HepG2 (cell line): ENCODE data around the gene JPH3. TPM values are rescaled to one million over a fixed set of nuclear protein-coding genes. Genes with fewer than 3 reads are reported as not detected.
A peak's percentile ranks its signal among the peaks of the same experiment; 100 is the strongest.

ENCODE experiments used
- ATAC-seq: fragments of 200-7000 bp; cut with Tn5 transposase; 3 replicates; pipeline ENCODE4 v1.9.1; 2020; ENCODE audit warnings: mild to moderate bottlenecking, moderate library complexity
- BruUV-seq: library from RNA; stranded (reverse); fragments of 400-500 nt; replicated peaks from 2 replicates; lab custom pipeline; 2021; lab: Mats Ljungman, UMichigan
- CTCF ChIA-PET: fragments of 300-600 bp; formaldehyde crosslinking; extraction: SDS; loops from one replicate; lab custom pipeline; 2021; ENCODE audit warnings: low total read pairs, inconsistent platforms, low intra/inter-chr PET ratio; lab: Yijun Ruan, JAX
- POLR2A ChIA-PET: fragments of 350-600 bp; sonication (Branson Sonifier 250); formaldehyde crosslinking; loops from one replicate; lab custom pipeline; 2020; ENCODE audit warnings: antibody characterized with exemption, inconsistent platforms; lab: Yijun Ruan, JAX
- DNase-seq: peaks from one replicate; pipeline ENCODE4 v3.0.0-alpha.2; 2015; ENCODE audit warnings: low spot score
- FAIRE-seq: peaks from 3 replicates; lab custom pipeline; 2011; peaks lifted over from hg19 to GRCh38; lab: Jason Lieb, UNC
- H2AFZ ChIP-seq: one replicate; pipeline ENCODE4 v1.6.1; 2011; ENCODE audit warnings: low read length, inconsistent platforms
- H3K27ac ChIP-seq: fragments of 300-600 bp; 3 replicates; pipeline ENCODE4 v1.8.0; 2011; ENCODE audit warnings: mixed run types, mild to moderate bottlenecking, mixed read lengths, low read length, inconsistent platforms; ENCODE audit not compliant: insufficient read depth; ENCODE audit errors: extremely low read length
- H3K27me3 ChIP-seq, 2 experiments: fragments of 200-600 bp in 1 of 2; 2 replicates in 1 of 2; 3 replicates in 1 of 2; pipeline versions ENCODE4 v1.6.0 to v1.8.0; 2011; ENCODE audit warnings: low read length in 2 of 2, mild to moderate bottlenecking in 2 of 2, moderate library complexity in 2 of 2, inconsistent platforms in 1 of 2; ENCODE audit not compliant: insufficient read depth in 2 of 2, control insufficient read depth in 1 of 2
- H3K36me3 ChIP-seq, 2 experiments: fragments of 200-600 bp in 1 of 2; replicated peaks in 1 of 2; 2 replicates in 1 of 2; 3 replicates in 1 of 2; pipeline versions ENCODE4 v1.5.1 to v1.8.0; 2011; ENCODE audit warnings: low read length in 2 of 2, inconsistent platforms in 1 of 2; ENCODE audit not compliant: insufficient read depth in 2 of 2, control insufficient read depth in 1 of 2
- H3K4me1 ChIP-seq: 2 replicates; pipeline ENCODE4 v1.5.1; 2012; ENCODE audit warnings: low read length, inconsistent platforms; ENCODE audit not compliant: insufficient read depth
- H3K4me2 ChIP-seq: 2 replicates; pipeline ENCODE4 v1.6.0; 2011; ENCODE audit warnings: low read depth, low read length, inconsistent platforms
- H3K4me3 ChIP-seq, 3 experiments: fragments of 200-600 bp in 1 of 3; sonication (generic), shearing (Covaris generic) in 1 of 3; replicated peaks in 1 of 3; 2 replicates each; pipeline ENCODE4 v1.5.1; 2011 to 2016; ENCODE audit warnings: low read length in 3 of 3, inconsistent platforms in 2 of 3, low read depth in 2 of 3, mild to moderate bottlenecking in 2 of 3, control low read depth in 1 of 3, mixed read lengths in 1 of 3; ENCODE audit not compliant: insufficient read depth in 1 of 3
- H3K79me2 ChIP-seq: one replicate; pipeline ENCODE4 v1.6.1; 2011; ENCODE audit warnings: low read length, inconsistent platforms; ENCODE audit not compliant: insufficient read depth
- H3K9ac ChIP-seq: 2 replicates; pipeline ENCODE4 v1.6.0; 2011; ENCODE audit warnings: mild to moderate bottlenecking, low read depth, low read length, inconsistent platforms; ENCODE audit not compliant: insufficient read depth
- H3K9me3 ChIP-seq: 2 replicates; pipeline ENCODE4 v1.5.1; 2012; ENCODE audit warnings: mild to moderate bottlenecking, low read length
- H4K20me1 ChIP-seq: 2 replicates; pipeline ENCODE4 v1.6.0; 2011; ENCODE audit warnings: inconsistent platforms, mild to moderate bottlenecking, low read length, moderate library complexity; ENCODE audit not compliant: insufficient read depth
- AGO2 ChIP-seq: fragments of 200-400 bp; formaldehyde crosslinking; optimal IDR thresholded peaks from 2 replicates; pipeline ENCODE3; 2017; ENCODE audit warnings: mild to moderate bottlenecking, low read depth, low read length, moderate library complexity
- BCLAF1 ChIP-seq: fragments of 450-650 bp; IDR thresholded peaks from 2 replicates; pipeline ENCODE4 v1.6.1; 2017; ENCODE audit warnings: mild to moderate bottlenecking
- JUND ChIP-seq: sonication (generic); formaldehyde crosslinking; IDR thresholded peaks from 2 replicates; pipeline ENCODE4 v1.8.0; 2022; ENCODE audit warnings: mild to moderate bottlenecking, missing genetic modification reagents
- MAFG ChIP-seq: sonication (generic); formaldehyde crosslinking; IDR thresholded peaks from 2 replicates; pipeline ENCODE4 v1.5.1; 2020; ENCODE audit warnings: mild to moderate bottlenecking, missing genetic modification reagents
- SATB2 ChIP-seq: sonication (generic); formaldehyde crosslinking; IDR thresholded peaks from 2 replicates; pipeline ENCODE4 v1.5.0; 2020; ENCODE audit warnings: missing genetic modification reagents
- TOPORS ChIP-seq: sonication (generic); formaldehyde crosslinking; IDR thresholded peaks from 2 replicates; pipeline ENCODE4 v1.8.0; 2023; ENCODE audit warnings: mild to moderate bottlenecking, missing genetic modification reagents
- ZBTB2 ChIP-seq: sonication (generic); formaldehyde crosslinking; IDR thresholded peaks from 2 replicates; pipeline ENCODE4 v1.8.0; 2022; ENCODE audit warnings: low read depth, missing genetic modification reagents
- ZNF143 ChIP-seq: sonication (generic); formaldehyde crosslinking; IDR thresholded peaks from 2 replicates; pipeline ENCODE4 v1.4.0; 2020; ENCODE audit warnings: missing genetic modification reagents
- ZNF24 ChIP-seq: fragments of 450-650 bp; IDR thresholded peaks from 2 replicates; pipeline ENCODE4 v1.6.1; 2017; ENCODE audit warnings: antibody characterized with exemption, mild to moderate bottlenecking
- ZNF274 ChIP-seq: sonication (generic); formaldehyde crosslinking; IDR thresholded peaks from 2 replicates; pipeline ENCODE4 v1.5.1; 2020; ENCODE audit warnings: mild to moderate bottlenecking, missing genetic modification reagents
- ZXDC ChIP-seq: sonication (generic); formaldehyde crosslinking; IDR thresholded peaks from 2 replicates; pipeline ENCODE4 v1.5.0; 2020; ENCODE audit warnings: mild to moderate bottlenecking, missing genetic modification reagents
- WGBS: methylation state at CpG from one replicate; pipeline ENCODE4 v1.1.6; 2017; ENCODE audit warnings: low lambda C conversion rate; 5-methylcytosine and 5-hydroxymethylcytosine counted together
- in situ Hi-C: cut with HindIII; loops from 2 replicates; pipeline ENCODE4 v1.10.0; 2017; ENCODE audit warnings: low pct_unique_long_range_greater_than_20kb; ENCODE audit not compliant: extremely low pct_ligation_motif_present
- intact Hi-C: fragments of 100-400 bp; cut with micrococcal nuclease; formaldehyde crosslinking; loops from one replicate; pipeline ENCODE4 v1.10.0; 2022; ENCODE audit not compliant: unreplicated experiment
- polyA plus RNA-seq, 8 experiments: library from polyadenylated mRNA; depleted of rRNA in 3 of 8; stranded (reverse) in 7 of 8; unstranded in 1 of 8; fragments of >200 nt; fragmentation: Illumina TruSeq in 4 of 8; extraction: Trizol in 4 of 8; gene quantifications; 2 replicates each; pipeline versions ENCODE4 v1.2.1 to v1.2.3, GENCODE V29; 2011 to 2016; ENCODE audit warnings: low read depth in 4 of 8, missing spikeins in 1 of 8, mixed read lengths in 1 of 8; ENCODE audit not compliant: insufficient read depth in 1 of 8
- total RNA-seq, 5 experiments: library from RNA; depleted of rRNA; stranded (reverse); fragments of >200 nt; fragmentation: Illumina TruSeq; extraction: Trizol; gene quantifications; 2 replicates each; pipeline ENCODE4 v1.2.3, GENCODE V29; 2016; ENCODE audit warnings: low read depth in 1 of 5

JPH3 gene
- total and polyA plus RNA-seq, 2 of the 13 experiments (the other 11 are each of a cell fraction or from before 2014, with no cell fraction given) = not detected

- Histone ChIP-seq H3K36me3 (peaks cover 45 to 47% of the 10 kb centered on the region in 2 experiments; a peak in 4 of 5 replicates), H3K27ac (no peak overlapping the region), H4K20me1 (peaks cover 20% of the 10 kb centered on the region), H2AFZ (no peak overlapping the region), H3K79me2 (no peaks in the 10 kb centered on the region), H3K9ac (no peak overlapping the region), H3K4me2 (no peak overlapping the region), H3K4me3 (no peak overlapping the region), H3K27me3 (no peaks in the 10 kb centered on the region), H3K9me3 (no peaks in the 10 kb centered on the region), H3K4me1 (peaks cover 20% of the 10 kb centered on the region)
- ATAC-seq (no peak), FAIRE-seq (no peak), DNase-seq (no peak)
- WGBS = 99% methylated on average over 8 of the region's 12 CpGs
- TF ChIP-seq JUND = no peak
- no peak for TF ChIP-seq ZXDC
- no peak for TF ChIP-seq ZNF274 (CRISPR knock-in tag)
- TF ChIP-seq AGO2 = no peak
- TF ChIP-seq ZNF24 = no peak
- no peak for TF ChIP-seq SATB2 (CRISPR knock-in tag)
- no peak for TF ChIP-seq MAFG
- TF ChIP-seq TOPORS = no peak
- no peak for TF ChIP-seq BCLAF1
- TF ChIP-seq ZNF143 (CRISPR knock-in tag) = no peak
- TF ChIP-seq ZBTB2 (CRISPR knock-in tag) = no peak
- ChIA-PET CTCF (no interaction called here), POLR2A (no interaction called here)
- in situ Hi-C loops = no loop called here
- intact Hi-C loops = no loop called here
- TSS peak; percentile 35 for BruUV-seq
Observed at GRCh38 chr16:87709677-87710076, 107.4 kb downstream of the JPH3 start.
